A549 (cell line): Measurements from ENCODE around the gene ST8SIA4. TPM values are rescaled to one million over a fixed set of nuclear protein-coding genes. Genes with fewer than 3 reads are reported as not detected.
A peak's percentile ranks its signal among the peaks of the same experiment; 100 is the strongest.

Source experiments
- ATAC-seq, 2 experiments: fragments of 200-7000 bp in 1 of 2; fragments of >200 bp in 1 of 2; cut with Nextera tagmentation in 1 of 2; cut with Tn5 transposase in 1 of 2; 3 replicates each; pipeline versions ENCODE4 v1.8.0 to v1.9.1; 2018 to 2020; ENCODE audit warnings: mild to moderate bottlenecking in 1 of 2, moderate library complexity in 1 of 2
- CTCF ChIA-PET: fragments of 300-600 bp; sonication (Branson Sonifier 250); formaldehyde crosslinking; extraction: SDS; loops from one replicate; lab custom pipeline; 2021; ENCODE audit warnings: antibody characterized with exemption, inconsistent platforms; lab: Yijun Ruan, JAX
- POLR2A ChIA-PET: fragments of 350-600 bp; formaldehyde crosslinking; extraction: SDS; loops from one replicate; lab custom pipeline; 2021; ENCODE audit warnings: antibody characterized with exemption, inconsistent platforms; lab: Yijun Ruan, JAX
- DNase-seq, 2 experiments: peaks; one replicate each; pipeline versions ENCODE4 v3.0.0 to v3.0.0-alpha.2; 2011 to 2016; ENCODE audit warnings: low read depth in 1 of 2, low spot score in 1 of 2
- FAIRE-seq: peaks from 2 replicates; lab custom pipeline; 2011; peaks lifted over from hg19 to GRCh38; lab: Jason Lieb, UNC
- H3K27ac ChIP-seq, 2 experiments: fragments of >200 bp; sonication (Bioruptor Twin); formaldehyde crosslinking; 3 replicates each; pipeline ENCODE4 v1.5.1; 2016 to 2017
- H3K4me1 ChIP-seq: fragments of >200 bp; sonication (Bioruptor Twin); formaldehyde crosslinking; 3 replicates; pipeline ENCODE4 v1.6.1; 2016
- H3K4me2 ChIP-seq: fragments of >200 bp; sonication (Bioruptor Twin); formaldehyde crosslinking; 3 replicates; pipeline ENCODE4 v1.6.1; 2016
- H3K4me3 ChIP-seq: fragments of >200 bp; sonication (Bioruptor Twin); formaldehyde crosslinking; 3 replicates; pipeline ENCODE4 v1.5.1; 2016
- H3K9me3 ChIP-seq: fragments of >200 bp; sonication (Bioruptor Twin); formaldehyde crosslinking; 3 replicates; pipeline ENCODE4 v1.6.1; 2016
- CBX8 ChIP-seq: fragments of 200-600 bp; sonication (generic); IDR thresholded peaks from 2 replicates; pipeline ENCODE4 v1.6.1; 2016
- CHD4 ChIP-seq: fragments of 200-600 bp; sonication (generic); IDR thresholded peaks from 2 replicates; pipeline ENCODE4 v1.6.1; 2016; ENCODE audit warnings: antibody characterized with exemption, mild to moderate bottlenecking, borderline replicate concordance
- EHMT2 ChIP-seq: fragments of 200-600 bp; sonication (generic); IDR thresholded peaks from 2 replicates; pipeline ENCODE4 v1.6.1; 2016; ENCODE audit warnings: antibody characterized with exemption, low read depth, mild to moderate bottlenecking, moderate library complexity
- EP300 ChIP-seq, 2 experiments: fragments of >200 bp; sonication (Bioruptor Twin); formaldehyde crosslinking; IDR thresholded peaks; 2 replicates in 1 of 2; 3 replicates in 1 of 2; pipeline ENCODE4 v1.6.1; 2016 to 2017
- ESRRA ChIP-seq: fragments of 150-350 bp; IDR thresholded peaks from 2 replicates; pipeline ENCODE4 v1.6.1; 2014; ENCODE audit warnings: mild to moderate bottlenecking, low read length, borderline replicate concordance
- FOSB ChIP-seq: fragments of 250-450 bp; sonication (Bioruptor Pico); IDR thresholded peaks from 2 replicates; pipeline ENCODE4 v1.5.0; 2020; ENCODE audit warnings: mild to moderate bottlenecking, moderate library complexity
- FOXS1 ChIP-seq: fragments of 250-450 bp; sonication (Bioruptor Pico); IDR thresholded peaks from 2 replicates; pipeline ENCODE4 v1.5.0; 2020; ENCODE audit warnings: mild to moderate bottlenecking, moderate library complexity
- GATA3 ChIP-seq: IDR thresholded peaks from 2 replicates; pipeline ENCODE4 v1.6.1; 2012; ENCODE audit warnings: borderline replicate concordance
- HEYL ChIP-seq: fragments of 250-450 bp; sonication (Bioruptor Pico); IDR thresholded peaks from 2 replicates; pipeline ENCODE4 v1.8.0; 2021; ENCODE audit warnings: mild to moderate bottlenecking, moderate library complexity
- HOXB5 ChIP-seq: fragments of 250-450 bp; sonication (Bioruptor Pico); IDR thresholded peaks from 2 replicates; pipeline ENCODE4 v1.5.0; 2020; ENCODE audit warnings: mild to moderate bottlenecking, moderate library complexity
- KDM1A ChIP-seq: fragments of 200-600 bp; sonication (generic); IDR thresholded peaks from 2 replicates; pipeline ENCODE4 v1.6.1; 2016; ENCODE audit warnings: low read depth, mild to moderate bottlenecking
- NPAS2 ChIP-seq: fragments of 250-450 bp; sonication (Bioruptor Pico); IDR thresholded peaks from 2 replicates; pipeline ENCODE4 v1.8.0; 2022; ENCODE audit warnings: mild to moderate bottlenecking, moderate library complexity, borderline replicate concordance
- POLR2A ChIP-seq: IDR thresholded peaks from 2 replicates; pipeline ENCODE4 v1.6.1; 2012; ENCODE audit warnings: mild to moderate bottlenecking, low read length
- RAD21 ChIP-seq, 2 experiments: fragments of >200 bp in 1 of 2; sonication (Bioruptor Twin) in 1 of 2; formaldehyde crosslinking in 1 of 2; IDR thresholded peaks in 1 of 2; conservative IDR thresholded peaks in 1 of 2; 2 replicates in 1 of 2; 3 replicates in 1 of 2; pipeline ENCODE4 v1.6.1; 2012 to 2018; ENCODE audit warnings: inconsistent platforms in 1 of 2
- RCOR1 ChIP-seq: fragments of 150-350 bp; IDR thresholded peaks from 2 replicates; pipeline ENCODE4 v1.6.1; 2014; ENCODE audit warnings: antibody characterized with exemption, low read length, low read depth
- RFX5 ChIP-seq: fragments of 450-650 bp; IDR thresholded peaks from 2 replicates; pipeline ENCODE4 v1.7.1; 2014; ENCODE audit warnings: antibody characterized with exemption, mild to moderate bottlenecking, moderate library complexity
- RNF2 ChIP-seq: fragments of 200-600 bp; sonication (generic); IDR thresholded peaks from 2 replicates; pipeline ENCODE4 v1.6.1; 2016; ENCODE audit warnings: low read depth, mild to moderate bottlenecking, antibody characterized with exemption, moderate library complexity, borderline replicate concordance
- SMC3 ChIP-seq: fragments of >200 bp; sonication (Bioruptor Twin); formaldehyde crosslinking; IDR thresholded peaks from 3 replicates; pipeline ENCODE4 v1.6.1; 2018; ENCODE audit warnings: inconsistent platforms
- SREBF2 ChIP-seq: fragments of 450-650 bp; IDR thresholded peaks from 2 replicates; pipeline ENCODE4 v1.6.1; 2014; ENCODE audit warnings: mild to moderate bottlenecking, moderate library complexity
- ZFP36 ChIP-seq: fragments of 450-650 bp; IDR thresholded peaks from 2 replicates; pipeline ENCODE4 v1.6.1; 2014; ENCODE audit warnings: borderline replicate concordance; ENCODE audit not compliant: partially characterized antibody
- ZSCAN20 ChIP-seq: fragments of 250-450 bp; sonication (Bioruptor Pico); IDR thresholded peaks from 2 replicates; pipeline ENCODE4 v1.8.0; 2022; ENCODE audit warnings: mild to moderate bottlenecking, moderate library complexity
- WGBS: methylation state at CpG from one replicate; pipeline ENCODE4 v1.1.6; 2017; ENCODE audit errors: missing lambda C conversion rate; 5-methylcytosine and 5-hydroxymethylcytosine counted together
- polyA plus RNA-seq, 4 experiments: library from polyadenylated mRNA; depleted of rRNA in 3 of 4; stranded (reverse); fragments of >200 nt; fragmentation: RNase III in 1 of 4; extraction: RNeasy Plus Mini Kit Qiagen cat#74134 plus additional on column Dnase treatment in 1 of 4; gene quantifications; 2 replicates in 3 of 4; 3 replicates in 1 of 4; pipeline ENCODE4 v1.2.3, GENCODE V29; 2011 to 2017
- TF ChIP-seq, protein P1 (sequence below): fragments of >200 bp; sonication (Bioruptor Twin); formaldehyde crosslinking; IDR thresholded peaks from 3 replicates; pipeline ENCODE4 v1.6.1; 2016
- TF ChIP-seq, protein P2 (sequence below): fragments of 150-350 bp; IDR thresholded peaks from 2 replicates; pipeline ENCODE4 v1.6.1; 2014; ENCODE audit warnings: low read depth, mild to moderate bottlenecking, low read length
- TF ChIP-seq, protein P3 (sequence below): fragments of 450-650 bp; IDR thresholded peaks from 2 replicates; pipeline ENCODE4 v1.6.1; 2014; ENCODE audit warnings: antibody characterized with exemption
- TF ChIP-seq, protein P4 (sequence below): fragments of >200 bp; sonication (Bioruptor Twin); formaldehyde crosslinking; IDR thresholded peaks from 2 replicates; pipeline ENCODE4 v1.6.1; 2016
- TF ChIP-seq, protein P5 (sequence below): fragments of 200-600 bp; sonication (generic); IDR thresholded peaks from 2 replicates; pipeline ENCODE4 v1.6.1; 2016; ENCODE audit warnings: antibody characterized with exemption, mild to moderate bottlenecking, moderate library complexity

The ST8SIA4 gene
- polyA plus RNA-seq, 2 of the 4 experiments (the other 2 are of a cell fraction), result 0.85 to 7.1 TPM

DNA sequence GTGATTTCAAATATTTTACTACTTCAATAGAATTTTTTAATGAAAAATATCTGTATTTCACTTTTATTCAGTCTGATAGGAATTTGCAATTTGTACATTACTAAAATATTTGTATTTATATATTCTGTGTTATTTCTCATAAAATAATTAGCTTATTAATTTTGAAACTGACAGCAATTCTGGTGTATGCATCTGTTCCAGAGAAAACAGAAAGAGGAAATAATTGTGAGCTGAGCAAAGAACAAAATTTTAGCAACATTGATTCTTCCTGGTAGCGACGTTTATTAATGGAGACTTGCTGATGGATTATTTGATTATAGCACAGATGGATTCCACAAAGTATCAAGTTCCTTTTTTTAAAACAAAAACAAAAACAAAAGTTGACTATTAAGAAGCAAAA is 61.0 kb downstream of the ST8SIA4 start:
- CTCF ChIA-PET, result interaction anchor here (0.9 to 1.7 kb wide), 2 partner anchors 8 to 14 kb away, joined by 3 to 5 read pairs; no protein-coding TSS in a partner anchor
- TF ChIP-seq FOSB (no peak), EHMT2 (no peak), CHD4 (no peak), ESRRA (no peak), CBX8 (no peak), ZFP36 (no peak), RFX5 (no peak), RCOR1 (no peak)
- TF ChIP-seq, protein P1, sequence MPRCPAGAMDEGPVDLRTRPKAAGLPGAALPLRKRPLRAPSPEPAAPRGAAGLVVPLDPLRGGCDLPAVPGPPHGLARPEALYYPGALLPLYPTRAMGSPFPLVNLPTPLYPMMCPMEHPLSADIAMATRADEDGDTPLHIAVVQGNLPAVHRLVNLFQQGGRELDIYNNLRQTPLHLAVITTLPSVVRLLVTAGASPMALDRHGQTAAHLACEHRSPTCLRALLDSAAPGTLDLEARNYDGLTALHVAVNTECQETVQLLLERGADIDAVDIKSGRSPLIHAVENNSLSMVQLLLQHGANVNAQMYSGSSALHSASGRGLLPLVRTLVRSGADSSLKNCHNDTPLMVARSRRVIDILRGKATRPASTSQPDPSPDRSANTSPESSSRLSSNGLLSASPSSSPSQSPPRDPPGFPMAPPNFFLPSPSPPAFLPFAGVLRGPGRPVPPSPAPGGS, result no peak
- TF ChIP-seq, protein P2, sequence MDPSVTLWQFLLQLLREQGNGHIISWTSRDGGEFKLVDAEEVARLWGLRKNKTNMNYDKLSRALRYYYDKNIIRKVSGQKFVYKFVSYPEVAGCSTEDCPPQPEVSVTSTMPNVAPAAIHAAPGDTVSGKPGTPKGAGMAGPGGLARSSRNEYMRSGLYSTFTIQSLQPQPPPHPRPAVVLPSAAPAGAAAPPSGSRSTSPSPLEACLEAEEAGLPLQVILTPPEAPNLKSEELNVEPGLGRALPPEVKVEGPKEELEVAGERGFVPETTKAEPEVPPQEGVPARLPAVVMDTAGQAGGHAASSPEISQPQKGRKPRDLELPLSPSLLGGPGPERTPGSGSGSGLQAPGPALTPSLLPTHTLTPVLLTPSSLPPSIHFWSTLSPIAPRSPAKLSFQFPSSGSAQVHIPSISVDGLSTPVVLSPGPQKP, result no peak
- TF ChIP-seq, protein P3, sequence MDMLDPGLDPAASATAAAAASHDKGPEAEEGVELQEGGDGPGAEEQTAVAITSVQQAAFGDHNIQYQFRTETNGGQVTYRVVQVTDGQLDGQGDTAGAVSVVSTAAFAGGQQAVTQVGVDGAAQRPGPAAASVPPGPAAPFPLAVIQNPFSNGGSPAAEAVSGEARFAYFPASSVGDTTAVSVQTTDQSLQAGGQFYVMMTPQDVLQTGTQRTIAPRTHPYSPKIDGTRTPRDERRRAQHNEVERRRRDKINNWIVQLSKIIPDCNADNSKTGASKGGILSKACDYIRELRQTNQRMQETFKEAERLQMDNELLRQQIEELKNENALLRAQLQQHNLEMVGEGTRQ, result no peak
- TF ChIP-seq, protein P4, sequence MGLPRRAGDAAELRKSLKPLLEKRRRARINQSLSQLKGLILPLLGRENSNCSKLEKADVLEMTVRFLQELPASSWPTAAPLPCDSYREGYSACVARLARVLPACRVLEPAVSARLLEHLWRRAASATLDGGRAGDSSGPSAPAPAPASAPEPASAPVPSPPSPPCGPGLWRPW, result no peak
- Histone ChIP-seq H3K27ac (no peak overlapping the region), H3K4me3 (no peak overlapping the region), H3K9me3 (no peaks in the 10 kb centered on the region), H3K4me2 (peak overlapping the region; percentile 68), H3K4me1 (peaks cover 43% of the 10 kb centered on the region)
- DNase-seq (no peak), FAIRE-seq (no peak), ATAC-seq (no peak)
- POLR2A ChIA-PET, result interaction anchor here (0.6 kb wide), 1 partner anchor 261 kb away, joined by 8 read pairs; no protein-coding TSS in a partner anchor
- 91% methylated on average over 2 of the region's 2 CpGs for WGBS

DNA sequence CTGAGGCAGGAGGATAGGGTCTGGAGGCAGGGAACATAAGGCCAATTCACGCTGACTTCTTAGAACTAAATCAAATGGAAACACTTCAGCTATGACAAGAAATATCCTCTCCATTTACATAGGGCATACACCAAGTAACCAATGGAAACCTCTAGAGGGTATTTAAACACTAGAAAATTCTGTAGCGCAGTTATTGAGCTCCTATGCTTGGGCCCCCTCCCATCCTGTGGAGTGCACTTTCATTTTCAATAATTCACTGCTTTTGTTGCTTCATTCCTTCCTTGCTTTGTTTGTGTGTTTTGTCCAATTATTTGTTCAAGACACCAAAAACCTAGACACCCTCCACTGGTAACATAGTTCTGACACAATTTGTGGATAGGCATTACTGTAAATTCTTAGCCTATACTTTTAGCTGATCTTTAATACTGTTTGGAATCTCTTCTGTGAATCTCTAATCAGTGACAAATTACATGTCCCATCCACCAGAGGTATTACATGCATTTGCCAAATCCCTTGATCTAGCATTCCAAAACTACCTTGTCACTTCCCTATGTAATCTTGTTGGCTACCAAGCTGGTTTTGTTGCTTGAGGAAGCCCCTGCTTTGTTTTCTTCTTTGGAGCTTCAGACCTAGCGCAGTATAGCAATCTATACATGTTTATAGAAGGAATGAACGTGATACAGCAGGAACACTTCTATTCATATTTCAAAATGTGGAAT is 61.6 kb downstream of the ST8SIA4 start:
- DNase-seq (peak in 1 of 2 experiments; percentile 25), FAIRE-seq (peak; percentile 13), ATAC-seq (peak; percentile 50 to 59; a peak in 4 of 6 replicates)
- WGBS, result 55% methylated on average over 4 of the region's 4 CpGs
- TF ChIP-seq EHMT2 (no peak), EP300 (IDR thresholded peaks at IDR 0.05) (no peak), FOXS1 (CRISPR knock-in tag) (no peak), KDM1A (no peak), SREBF2 (no peak), SMC3 (no peak), RCOR1 (no peak)
- POLR2A ChIA-PET, result no interaction called here
- Histone ChIP-seq H3K4me2 (peak overlapping the region; percentile 68), H3K9me3 (no peaks in the 10 kb centered on the region), H3K4me3 (no peak overlapping the region), H3K27ac (peak overlapping the region; percentile 61 to 66), H3K4me1 (peaks cover 43% of the 10 kb centered on the region)
- CTCF ChIA-PET, result interaction anchor here (0.7 to 1.7 kb wide), 3 partner anchors 9 to 43 kb away, joined by 3 to 5 read pairs (median 3); no protein-coding TSS in a partner anchor

DNA sequence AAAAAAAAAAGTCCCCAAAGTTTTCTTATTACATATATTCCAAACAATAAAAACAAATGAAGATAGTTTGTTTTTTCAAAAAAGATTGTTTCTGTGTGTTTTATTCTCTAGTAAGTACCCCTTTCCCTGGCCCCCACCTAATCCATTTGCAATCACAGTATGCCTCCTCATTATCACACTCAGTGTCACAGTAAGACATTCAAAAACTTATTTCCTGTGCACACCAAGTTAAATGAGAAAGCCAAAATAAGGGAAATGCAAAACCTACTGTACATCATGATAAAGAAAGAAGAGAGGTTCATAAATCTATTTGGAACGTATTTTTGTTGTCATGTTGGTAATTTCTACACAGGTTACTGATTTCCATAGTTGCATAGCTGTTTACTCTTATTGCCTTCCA is 62.3 kb downstream of the ST8SIA4 start:
- ATAC-seq, result no peak
- CTCF ChIA-PET, result interaction anchor here (1.0 to 1.7 kb wide), 3 partner anchors 12 to 47 kb away, joined by 3 to 5 read pairs (median 3); no protein-coding TSS in a partner anchor
- no peak for TF ChIP-seq ESRRA
- TF ChIP-seq HOXB5 (CRISPR knock-in tag), result no peak
- no peak for TF ChIP-seq EHMT2
- TF ChIP-seq RAD21 (conservative IDR thresholded peaks at IDR 0.05 in 1 of 2, IDR thresholded peaks at IDR 0.05 in 1 of 2), result no peak
- no peak for TF ChIP-seq RNF2
- no peak for TF ChIP-seq HEYL (CRISPR knock-in tag)
- no peak for TF ChIP-seq POLR2A
- TF ChIP-seq, protein P5, sequence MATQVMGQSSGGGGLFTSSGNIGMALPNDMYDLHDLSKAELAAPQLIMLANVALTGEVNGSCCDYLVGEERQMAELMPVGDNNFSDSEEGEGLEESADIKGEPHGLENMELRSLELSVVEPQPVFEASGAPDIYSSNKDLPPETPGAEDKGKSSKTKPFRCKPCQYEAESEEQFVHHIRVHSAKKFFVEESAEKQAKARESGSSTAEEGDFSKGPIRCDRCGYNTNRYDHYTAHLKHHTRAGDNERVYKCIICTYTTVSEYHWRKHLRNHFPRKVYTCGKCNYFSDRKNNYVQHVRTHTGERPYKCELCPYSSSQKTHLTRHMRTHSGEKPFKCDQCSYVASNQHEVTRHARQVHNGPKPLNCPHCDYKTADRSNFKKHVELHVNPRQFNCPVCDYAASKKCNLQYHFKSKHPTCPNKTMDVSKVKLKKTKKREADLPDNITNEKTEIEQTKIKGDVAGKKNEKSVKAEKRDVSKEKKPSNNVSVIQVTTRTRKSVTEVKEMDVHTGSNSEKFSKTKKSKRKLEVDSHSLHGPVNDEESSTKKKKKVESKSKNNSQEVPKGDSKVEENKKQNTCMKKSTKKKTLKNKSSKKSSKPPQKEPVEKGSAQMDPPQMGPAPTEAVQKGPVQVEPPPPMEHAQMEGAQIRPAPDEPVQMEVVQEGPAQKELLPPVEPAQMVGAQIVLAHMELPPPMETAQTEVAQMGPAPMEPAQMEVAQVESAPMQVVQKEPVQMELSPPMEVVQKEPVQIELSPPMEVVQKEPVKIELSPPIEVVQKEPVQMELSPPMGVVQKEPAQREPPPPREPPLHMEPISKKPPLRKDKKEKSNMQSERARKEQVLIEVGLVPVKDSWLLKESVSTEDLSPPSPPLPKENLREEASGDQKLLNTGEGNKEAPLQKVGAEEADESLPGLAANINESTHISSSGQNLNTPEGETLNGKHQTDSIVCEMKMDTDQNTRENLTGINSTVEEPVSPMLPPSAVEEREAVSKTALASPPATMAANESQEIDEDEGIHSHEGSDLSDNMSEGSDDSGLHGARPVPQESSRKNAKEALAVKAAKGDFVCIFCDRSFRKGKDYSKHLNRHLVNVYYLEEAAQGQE, result no peak
- no peak for TF ChIP-seq ZSCAN20 (CRISPR knock-in tag)
- TF ChIP-seq CHD4, result no peak
- TF ChIP-seq NPAS2, result no peak
- no peak for TF ChIP-seq GATA3
- TF ChIP-seq KDM1A, result no peak

More for the DNA sequence above, 62.3 kb downstream of the ST8SIA4 start:
- Histone ChIP-seq H3K4me2 (peak overlapping the region; percentile 68), H3K27ac (peak overlapping the region; percentile 61 to 66; a peak in 5 of 6 replicates), H3K4me3 (no peak overlapping the region), H3K4me1 (peaks cover 43% of the 10 kb centered on the region), H3K9me3 (no peaks in the 10 kb centered on the region)
- POLR2A ChIA-PET, result no interaction called here
- WGBS, result 24% methylated on average over 1 of the region's 1 CpG
- DNase-seq (no peak), FAIRE-seq (no peak)
